Right ventricle myocardium inferior (tissue), 1 donor: ENCODE results near the gene CBR3. TPM values are rescaled to one million over a fixed set of nuclear protein-coding genes. Genes with fewer than 3 reads are reported as not detected.
A peak's percentile ranks its signal among the peaks of the same experiment; 100 is the strongest.
"Not testable (repeated sequence)": the region's sequence is repeated elsewhere in the genome, so short reads cannot be mapped to it uniquely, and the experiment has no call there.

Source experiments
- ATAC-seq: fragments of 200-7000 bp; cut with Tn5 transposase; one replicate; pipeline ENCODE4 v1.9.1; 2020; ENCODE audit warnings: mild to moderate bottlenecking, moderate library complexity
- DNase-seq: peaks from one replicate; pipeline ENCODE4 v3.0.0; 2021; ENCODE audit errors: missing footprints
- intact Hi-C: fragments of 100-400 bp; cut with DNase I; formaldehyde crosslinking; loops from one replicate; pipeline ENCODE4 v1.11.0; 2022
- long read RNA-seq: library from polyadenylated mRNA; unstranded; transcript quantifications from one replicate; pipeline ENCODE4 v2.0.0, GENCODE V29; 2021
- total RNA-seq: library from RNA; stranded (reverse); fragmentation: NEBNext Ultra II Directional; extraction: Animal tissue kit (Norgen Biotek cat#: 25700); gene quantifications from one replicate; pipeline ENCODE4 v1.2.1, GENCODE V29; 2021
- donor health status: DM: no; HTN: yes; CAD: no; lungs with severe emphysema.

Gene CBR3
- total RNA-seq, result 2.5 TPM
- long read RNA-seq, partial matches to known transcripts, result 0 of 1 reads
- long read RNA-seq, other reads (novel, unspliced or antisense), result 0 of 1 reads

GRCh38 chr21:36134803-36135390 lies at the start of gene CBR3:
TSS of gene CBR3 (plus strand) at chr21:36135079. CDS start at chr21:36135193, 114 bp downstream.
- intact Hi-C loops, result loop anchor here (5.0 kb wide), 2 partner anchors 127 to 187 kb away; partner anchors contain the start of gene MORC3
- peak; percentile 72 for ATAC-seq
- peak; percentile 85 for DNase-seq

GRCh38 chr21:36087362-36088138 lies 47.3 kb upstream of the CBR3 start:
- ATAC-seq, result no peak
- no peak for DNase-seq
- intact Hi-C loops, result no loop called here

GRCh38 chr21:36089946-36090345 lies 44.9 kb upstream of the CBR3 start:
- DNase-seq (no peak), ATAC-seq (no peak)
- intact Hi-C loops, result no loop called here

- ATAC-seq, result no peak
Observed at GRCh38 chr21:36092681-36093080, 42.2 kb upstream of the CBR3 start.

GRCh38 chr21:36093512-36093911 lies 41.4 kb upstream of the CBR3 start:
- ATAC-seq, result no peak
- intact Hi-C loops, result no loop called here
- DNase-seq, result no peak

More at GRCh38 chr21:36092681-36093080, 42.2 kb upstream of the CBR3 start:
- no peak for DNase-seq
- intact Hi-C loops, result no loop called here

GRCh38 chr21:36096398-36097290 lies 38.2 kb upstream of the CBR3 start:
- intact Hi-C loops, result no loop called here
- ATAC-seq (no peak), DNase-seq (no peak)

- no peak for ATAC-seq
- intact Hi-C loops, result no loop called here
- no peak for DNase-seq
Observed at GRCh38 chr21:36097427-36098181, 37.3 kb upstream of the CBR3 start.

GRCh38 chr21:36098182-36098532 lies 36.7 kb upstream of the CBR3 start:
- DNase-seq (no peak), ATAC-seq (no peak)
- intact Hi-C loops, result no loop called here

- DNase-seq (no peak), ATAC-seq (no peak)
- intact Hi-C loops, result no loop called here
Observed at GRCh38 chr21:36099000-36099399, 35.9 kb upstream of the CBR3 start.

- DNase-seq, intact Hi-C loops, ATAC-seq: not testable (repeated sequence)
Observed at GRCh38 chr21:36099695-36100211, 35.1 kb upstream of the CBR3 start.

- no peak for DNase-seq
- no peak for ATAC-seq
- intact Hi-C loops, result no loop called here
Observed at GRCh38 chr21:36100971-36101641, 33.8 kb upstream of the CBR3 start.

- DNase-seq (no peak), ATAC-seq (no peak)
- intact Hi-C loops, result no loop called here
Observed at GRCh38 chr21:36103434-36103833, 31.4 kb upstream of the CBR3 start.

- ATAC-seq (no peak), DNase-seq (peak; percentile 72)
- intact Hi-C loops, result no loop called here
Observed at GRCh38 chr21:36104317-36105300, 30.3 kb upstream of the CBR3 start.

- DNase-seq (no peak), ATAC-seq (no peak)
- intact Hi-C loops, result no loop called here
Observed at GRCh38 chr21:36105327-36105842, 29.5 kb upstream of the CBR3 start.

- ATAC-seq (no peak), DNase-seq (no peak)
- intact Hi-C loops, result loop anchor here (5.0 kb wide), 1 partner anchor 48 kb away; the partner anchor contains the start of gene SETD4
Observed at GRCh38 chr21:36109868-36110267, 25.0 kb upstream of the CBR3 start.

- ATAC-seq (no peak), DNase-seq (no peak)
- intact Hi-C loops, result loop anchor here (5.0 kb wide), 1 partner anchor 49 kb away; the partner anchor contains the start of gene SETD4
Observed at GRCh38 chr21:36111238-36111637, 23.6 kb upstream of the CBR3 start.
